GM18867 (cell line): ENCODE measurements around the gene FAM237B.
A peak's percentile ranks its signal among the peaks of the same experiment; 100 is the strongest.
"Not testable (repeated sequence)": the region's sequence is repeated elsewhere in the genome, so short reads cannot be mapped to it uniquely, and the experiment has no call there.

Source experiments
- ATAC-seq: cut with Tn5 transposase; IDR thresholded peaks from one replicate; pipeline ENCODE4 v1.9.1; 2021; ENCODE audit warnings: mild to moderate bottlenecking, moderate library complexity; ENCODE audit not compliant: unreplicated experiment

FAM237B gene

GRCh38 chr7:90320801-90321494 is at the start of gene FAM237B:
FAM237B (minus strand) TSS chr7:90321304; CDS start chr7:90319748, 1,556 bp downstream.
- ATAC-seq = no peak

GRCh38 chr7:90351987-90352386 is 30.9 kb upstream of the FAM237B start:
- ATAC-seq = no peak

GRCh38 chr7:90350032-90350431 is 28.9 kb upstream of the FAM237B start:
- ATAC-seq = not testable (repeated sequence)

- no peak for ATAC-seq
These were observed 28.2 kb upstream of the FAM237B start for GRCh38 chr7:90349305-90349704.

- no peak for ATAC-seq
These were observed 26.7 kb upstream of the FAM237B start for GRCh38 chr7:90347759-90348158.

- peak; percentile 98 for ATAC-seq
These were observed 25.4 kb upstream of the FAM237B start, which contains the start of gene GTPBP10 for GRCh38 chr7:90346336-90347125. GTPBP10 (plus strand) TSS chr7:90346716; CDS start chr7:90346742, 26 bp downstream.

GRCh38 chr7:90345595-90346335 is 24.7 kb upstream of the FAM237B start:
- ATAC-seq = peak; percentile 15

GRCh38 chr7:90345016-90345415 is 23.9 kb upstream of the FAM237B start:
- no peak for ATAC-seq

GRCh38 chr7:90337106-90337505 is 16.0 kb upstream of the FAM237B start:
- no peak for ATAC-seq

- ATAC-seq = not testable (repeated sequence)
These were observed 13.8 kb upstream of the FAM237B start for GRCh38 chr7:90334926-90335325.

- no peak for ATAC-seq
These were observed 13.2 kb upstream of the FAM237B start for GRCh38 chr7:90334193-90334843.

- no peak for ATAC-seq
These were observed 5.4 kb upstream of the FAM237B start for GRCh38 chr7:90326500-90326899.

- ATAC-seq = no peak
These were observed 1.7 kb upstream of the FAM237B start for GRCh38 chr7:90322837-90323236.

- no peak for ATAC-seq
These were observed 695 bp downstream of the FAM237B start for GRCh38 chr7:90320418-90320800.

- ATAC-seq = no peak
These were observed 1.1 kb downstream of the FAM237B start for GRCh38 chr7:90320014-90320413.

- no peak for ATAC-seq
These were observed 7.2 kb downstream of the FAM237B start for GRCh38 chr7:90313907-90314306.

GRCh38 chr7:90312745-90313144 is 8.4 kb downstream of the FAM237B start:
- ATAC-seq = peak; percentile 45

GRCh38 chr7:90311175-90311574 is 9.9 kb downstream of the FAM237B start:
- no peak for ATAC-seq

GRCh38 chr7:90309872-90310271 is 11.2 kb downstream of the FAM237B start:
- ATAC-seq = no peak

GRCh38 chr7:90303241-90303640 is 17.9 kb downstream of the FAM237B start:
- ATAC-seq = no peak
